Fibroblast of lung (primary cell): ENCODE measurements around the gene ID3. TPM values are rescaled to one million over a fixed set of nuclear protein-coding genes. Genes with fewer than 3 reads are reported as not detected.

Experiments
- DNase-seq, 2 donors: peaks; one replicate each; pipeline versions ENCODE4 v3.0.0 to v3.0.0-alpha.2; 2010; ENCODE audit warnings: low read depth in 2 of 2
- H2AFZ ChIP-seq: 2 replicates; pipeline ENCODE4 v1.5.1; 2012; ENCODE audit warnings: low read length, control low read depth, inconsistent platforms
- H3K27ac ChIP-seq: 2 replicates; pipeline ENCODE4 v1.5.1; 2011; ENCODE audit warnings: low read length, control low read depth; ENCODE audit not compliant: insufficient read depth
- H3K27me3 ChIP-seq: 2 replicates; pipeline ENCODE4 v1.5.1; 2011; ENCODE audit warnings: mild to moderate bottlenecking, low read length; ENCODE audit not compliant: control insufficient read depth, insufficient read depth
- H3K36me3 ChIP-seq: 2 replicates; pipeline ENCODE4 v1.5.1; 2011; ENCODE audit warnings: low read length; ENCODE audit not compliant: control insufficient read depth, insufficient read depth
- H3K4me1 ChIP-seq: 2 replicates; pipeline ENCODE4 v1.5.1; 2011; ENCODE audit warnings: low read length; ENCODE audit not compliant: control insufficient read depth, insufficient read depth; ENCODE audit errors: extremely low read depth
- H3K4me2 ChIP-seq: 2 replicates; pipeline ENCODE4 v1.5.1; 2011; ENCODE audit warnings: low read length, control low read depth; ENCODE audit not compliant: insufficient read depth; ENCODE audit errors: extremely low read depth
- H3K4me3 ChIP-seq, 4 experiments: fragments of 200-600 bp in 1 of 4; sonication (generic) in 1 of 4; replicated peaks in 1 of 4; 2 replicates each; pipeline ENCODE4 v1.5.1; 2011 to 2016; ENCODE audit warnings: low read length in 4 of 4, low read depth in 3 of 4, mild to moderate bottlenecking in 3 of 4, control low read depth in 2 of 4, inconsistent platforms in 1 of 4, mixed read lengths in 1 of 4; ENCODE audit not compliant: insufficient read depth in 1 of 4; ENCODE audit errors: control extremely low read depth in 1 of 4
- H3K79me2 ChIP-seq: 2 replicates; pipeline ENCODE4 v1.5.1; 2012; ENCODE audit warnings: mild to moderate bottlenecking, low read length, inconsistent platforms; ENCODE audit not compliant: control insufficient read depth, insufficient read depth
- H3K9ac ChIP-seq: 2 replicates; pipeline ENCODE4 v1.5.1; 2011; ENCODE audit warnings: mild to moderate bottlenecking, low read length, control low read depth; ENCODE audit not compliant: insufficient read depth
- H3K9me3 ChIP-seq: 2 replicates; pipeline ENCODE4 v1.5.1; 2012; ENCODE audit warnings: low read depth, low read length; ENCODE audit not compliant: control insufficient read depth, insufficient read depth
- H4K20me1 ChIP-seq: 2 replicates; pipeline ENCODE4 v1.5.1; 2011; ENCODE audit warnings: low read length; ENCODE audit not compliant: control insufficient read depth, insufficient read depth; ENCODE audit errors: extremely low read depth
- CTCF ChIP-seq, 2 donors: IDR thresholded peaks in 1 of 2; conservative IDR thresholded peaks in 1 of 2; 1 replicate in 1 of 2; 2 replicates in 1 of 2; pipeline ENCODE4 v1.5.1; 2011 to 2012; ENCODE audit warnings: low read length in 2 of 2, control low read depth in 1 of 2, inconsistent platforms in 1 of 2, low read depth in 1 of 2, mild to moderate bottlenecking in 1 of 2
- EZH2 ChIP-seq: IDR thresholded peaks from 2 replicates; pipeline ENCODE4 v1.5.1; 2012; ENCODE audit warnings: low read length, control low read depth, mild to moderate bottlenecking; ENCODE audit errors: missing control alignments
- polyA plus RNA-seq, 2 donors: library from polyadenylated mRNA; depleted of rRNA in 1 of 2; stranded (reverse) in 1 of 2; unstranded in 1 of 2; fragments of >200 nt; gene quantifications; 2 replicates each; pipeline ENCODE4 v1.2.1, GENCODE V29; 2011 to 2012; ENCODE audit warnings: missing spikeins in 1 of 2
- total RNA-seq: library from RNA; depleted of rRNA; stranded (reverse); fragments of >200 nt; gene quantifications from 2 replicates; pipeline ENCODE4 v1.2.1, GENCODE V29; 2014

Gene ID3
- total and polyA plus RNA-seq, 2 donors (not counting 1 experiment from before 2014, with no cell fraction given): 9.9 to 23.0 TPM

DNA sequence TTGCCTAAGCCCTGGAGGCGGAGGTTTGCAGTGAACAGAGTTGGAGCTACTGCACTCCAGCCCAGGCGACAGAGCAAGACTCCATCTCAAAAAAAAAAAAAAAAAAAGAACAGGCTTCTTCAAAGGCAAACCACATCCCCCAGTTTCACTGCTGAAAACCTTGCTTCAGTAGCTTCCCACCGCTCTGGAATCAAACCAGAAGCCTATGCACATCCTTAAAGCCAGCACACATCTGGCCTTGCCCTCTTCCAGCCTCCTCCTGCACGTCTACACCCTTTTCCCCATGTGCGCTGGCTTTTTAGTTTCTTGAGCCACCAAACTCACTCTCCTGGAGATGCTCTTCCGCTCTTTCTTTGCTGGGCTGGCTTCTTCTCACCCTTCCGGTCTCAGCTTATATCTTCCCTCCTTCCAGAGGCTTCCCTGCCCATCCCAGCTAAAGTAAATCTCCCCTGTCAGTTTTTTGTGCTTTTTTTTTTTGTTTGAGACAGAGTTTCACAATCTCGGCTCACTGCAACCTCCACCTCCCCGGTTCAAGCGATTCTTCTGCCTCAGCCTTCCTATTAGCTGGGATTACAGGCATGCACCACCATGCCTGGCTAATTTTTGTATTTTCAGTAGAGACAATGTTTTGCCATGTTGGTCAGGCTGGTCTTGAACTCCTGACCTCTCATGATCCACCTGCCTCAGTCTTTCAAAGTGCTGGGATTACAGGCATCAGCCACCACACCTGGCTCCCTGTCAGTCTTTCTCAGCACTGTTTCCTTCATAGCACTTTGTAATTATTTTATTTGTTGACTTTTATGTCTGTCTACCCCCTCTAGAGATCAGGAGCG, 42.0 kb upstream of the ID3 start:
- no peak overlapping the region for H3K4me2 ChIP-seq
- H3K36me3 ChIP-seq: no peaks in the 10 kb centered on the region
- no peaks in the 10 kb centered on the region for H3K79me2 ChIP-seq
- DNase-seq: no peak
- no peak overlapping the region for H3K9ac ChIP-seq
- no peak overlapping the region for H3K27ac ChIP-seq
- H3K4me3 ChIP-seq: no peak overlapping the region
- no peaks in the 10 kb centered on the region for H3K9me3 ChIP-seq
- H3K27me3 ChIP-seq: no peaks in the 10 kb centered on the region
- no peaks in the 10 kb centered on the region for H4K20me1 ChIP-seq
- H3K4me1 ChIP-seq: no peaks in the 10 kb centered on the region
- no peak overlapping the region for H2AFZ ChIP-seq
- TF ChIP-seq EZH2 (no peak), CTCF (conservative IDR thresholded peaks at IDR 0.05 in 1 of 2, IDR thresholded peaks at IDR 0.05 in 1 of 2; ENCODE audit: low read depth in 1 of 2, low read length in 2 of 2) (no peak)

- Histone ChIP-seq H3K9ac (no peak overlapping the region), H2AFZ (no peak overlapping the region), H3K4me2 (no peak overlapping the region), H3K36me3 (no peaks in the 10 kb centered on the region), H3K79me2 (no peaks in the 10 kb centered on the region), H3K9me3 (no peaks in the 10 kb centered on the region), H3K4me3 (no peak overlapping the region), H3K27me3 (no peaks in the 10 kb centered on the region), H3K4me1 (no peaks in the 10 kb centered on the region), H3K27ac (no peak overlapping the region), H4K20me1 (no peaks in the 10 kb centered on the region)
- TF ChIP-seq EZH2 (no peak), CTCF (conservative IDR thresholded peaks at IDR 0.05 in 1 of 2, IDR thresholded peaks at IDR 0.05 in 1 of 2; ENCODE audit: low read depth in 1 of 2, low read length in 2 of 2) (no peak)
- no peak for DNase-seq
These were observed 41.0 kb upstream of the ID3 start for GRCh38 chr1:23600283-23600682.

DNA sequence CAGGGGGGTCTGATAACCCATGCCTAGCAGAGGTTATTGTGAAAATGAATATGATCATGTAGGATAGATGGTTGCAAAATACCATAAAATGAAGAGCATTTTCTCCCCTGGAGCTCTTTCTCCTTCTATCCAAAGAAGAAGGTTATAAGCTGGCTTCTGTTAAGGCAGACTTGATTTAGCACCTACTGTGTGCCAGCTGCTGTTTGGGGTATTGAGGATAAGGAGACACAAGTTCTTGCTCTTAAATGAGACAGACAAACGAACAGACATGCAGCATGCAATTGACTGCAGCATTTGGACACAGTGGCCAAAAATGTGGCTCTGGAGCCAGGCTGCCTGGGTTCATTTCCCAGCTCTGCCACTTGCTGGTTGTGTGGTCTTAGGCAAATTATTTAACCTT, 39.8 kb upstream of the ID3 start:
- DNase-seq: no peak
- H3K27me3 ChIP-seq: no peaks in the 10 kb centered on the region
- no peak overlapping the region for H3K4me3 ChIP-seq
- no peak overlapping the region for H3K27ac ChIP-seq
- no peak overlapping the region for H3K9ac ChIP-seq
- no peaks in the 10 kb centered on the region for H3K4me1 ChIP-seq
- no peaks in the 10 kb centered on the region for H4K20me1 ChIP-seq
- no peaks in the 10 kb centered on the region for H3K79me2 ChIP-seq
- TF ChIP-seq CTCF (conservative IDR thresholded peaks at IDR 0.05 in 1 of 2, IDR thresholded peaks at IDR 0.05 in 1 of 2; ENCODE audit: low read depth in 1 of 2, low read length in 2 of 2) (no peak), EZH2 (no peak)
- no peak overlapping the region for H3K4me2 ChIP-seq
- no peak overlapping the region for H2AFZ ChIP-seq
- H3K36me3 ChIP-seq: no peaks in the 10 kb centered on the region
- no peaks in the 10 kb centered on the region for H3K9me3 ChIP-seq
